MCF 10A (cell line): Measurements from ENCODE around the gene HTRA3. TPM values are rescaled to one million over a fixed set of nuclear protein-coding genes. Genes with fewer than 3 reads are reported as not detected.

ENCODE experiments used
- BruUV-seq: library from RNA; stranded (reverse); fragments of 400-500 nt; replicated peaks from 2 replicates; lab custom pipeline; 2021; lab: Mats Ljungman, UMichigan
- CTCF ChIA-PET: fragments of 300-600 bp; sonication (Branson Sonifier 250); formaldehyde crosslinking; extraction: SDS; loops from one replicate; lab custom pipeline; 2021; ENCODE audit warnings: antibody characterized with exemption, inconsistent platforms; lab: Yijun Ruan, JAX
- POLR2A ChIA-PET: fragments of 300-600, 350-650 bp; sonication (Branson Sonifier 250); formaldehyde crosslinking; extraction: SDS; loops from one replicate; lab custom pipeline; 2020; ENCODE audit warnings: antibody characterized with exemption, inconsistent platforms; lab: Yijun Ruan, JAX
- DNase-seq: peaks from one replicate; pipeline ENCODE4 v3.0.0-alpha.2; 2018; ENCODE audit not compliant: unreplicated experiment
- H3K27ac Mint-ChIP-seq: one replicate; pipeline ENCODE4 v1.8.0; 2022; ENCODE audit warnings: mild to moderate bottlenecking, low read depth, mixed read lengths; ENCODE audit not compliant: unreplicated experiment
- H3K27me3 Mint-ChIP-seq: one replicate; pipeline ENCODE4 v1.8.0; 2022; ENCODE audit warnings: mixed read lengths; ENCODE audit not compliant: insufficient read depth, unreplicated experiment
- H3K36me3 Mint-ChIP-seq: one replicate; pipeline ENCODE4 v1.8.0; 2022; ENCODE audit warnings: mild to moderate bottlenecking, moderate library complexity, mixed read lengths; ENCODE audit not compliant: insufficient read depth, unreplicated experiment
- H3K4me1 Mint-ChIP-seq: one replicate; pipeline ENCODE4 v1.8.0; 2022; ENCODE audit warnings: mixed read lengths; ENCODE audit not compliant: insufficient read depth, unreplicated experiment
- H3K4me3 Mint-ChIP-seq: one replicate; pipeline ENCODE4 v1.8.0; 2022; ENCODE audit warnings: mild to moderate bottlenecking, moderate library complexity, mixed read lengths; ENCODE audit not compliant: unreplicated experiment
- H3K9me3 Mint-ChIP-seq: one replicate; pipeline ENCODE4 v1.8.0; 2022; ENCODE audit warnings: mixed read lengths; ENCODE audit not compliant: unreplicated experiment
- CTCF ChIP-seq: fragments of 200-600 bp; IDR thresholded peaks from one replicate; pipeline ENCODE4 v1.8.0; 2022; ENCODE audit warnings: antibody characterized with exemption, mild to moderate bottlenecking; ENCODE audit not compliant: unreplicated experiment
- intact Hi-C: fragments of 100-400 bp; cut with micrococcal nuclease; formaldehyde crosslinking; loops from 2 replicates; pipeline ENCODE4 v1.14.1; 2022
- total RNA-seq: library from RNA; stranded (reverse); gene quantifications from 2 replicates; pipeline ENCODE4 v1.2.3, GENCODE V29; 2022

HTRA3 gene
- total RNA-seq, 1 experiment from 2014 or later, result not detected

DNA sequence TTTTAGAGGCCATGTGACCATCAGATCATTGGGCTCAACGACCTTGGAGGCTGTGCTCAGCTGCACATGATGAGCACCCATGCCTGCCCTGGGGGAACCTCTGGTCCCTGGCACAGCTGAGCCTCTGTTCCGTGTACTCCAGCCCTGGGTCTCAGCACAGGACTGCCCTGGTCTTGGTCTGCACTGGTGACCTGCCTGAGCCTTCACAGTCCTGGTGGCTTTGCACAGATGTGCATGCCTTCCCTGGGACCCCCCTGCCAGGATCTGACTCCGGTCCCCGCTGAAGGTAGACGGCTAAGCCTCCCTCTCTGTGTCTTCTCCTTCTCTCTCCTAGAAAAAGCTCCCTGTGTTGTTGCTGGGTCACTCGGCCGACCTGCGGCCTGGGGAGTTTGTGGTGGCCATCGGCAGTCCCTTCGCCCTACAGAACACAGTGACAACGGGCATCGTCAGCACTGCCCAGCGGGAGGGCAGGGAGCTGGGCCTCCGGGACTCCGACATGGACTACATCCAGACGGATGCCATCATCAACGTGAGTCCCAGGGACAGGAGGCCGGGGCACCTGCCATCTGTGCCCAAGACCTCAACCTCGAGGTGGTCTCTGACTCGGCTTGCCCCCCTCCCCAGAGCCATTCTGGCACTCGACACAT lies 21.6 kb downstream of the HTRA3 start:
- POLR2A ChIA-PET, result no interaction called here
- no peaks in the 10 kb centered on the region for H3K4me1 Mint-ChIP-seq
- H3K36me3 Mint-ChIP-seq, result no peaks in the 10 kb centered on the region
- no peaks in the 10 kb centered on the region for H3K27me3 Mint-ChIP-seq
- no peak for TF ChIP-seq CTCF
- peaks cover 11% of the 10 kb centered on the region for H3K9me3 Mint-ChIP-seq
- DNase-seq, result no peak
- BruUV-seq, result no TSS peak
- H3K27ac Mint-ChIP-seq, result no peak overlapping the region
- intact Hi-C loops, result no loop called here
- no peak overlapping the region for H3K4me3 Mint-ChIP-seq
- CTCF ChIA-PET, result interaction anchor here (0.6 to 1.7 kb wide), 3 partner anchors 10 to 226 kb away, joined by 3 read pairs; no protein-coding TSS in a partner anchor

GRCh38 chr4:8291701-8292477 lies 22.3 kb downstream of the HTRA3 start:
- peaks cover 11% of the 10 kb centered on the region for H3K9me3 Mint-ChIP-seq
- POLR2A ChIA-PET, result no interaction called here
- no peaks in the 10 kb centered on the region for H3K27me3 Mint-ChIP-seq
- H3K4me3 Mint-ChIP-seq, result no peak overlapping the region
- DNase-seq, result no peak
- intact Hi-C loops, result no loop called here
- no peaks in the 10 kb centered on the region for H3K36me3 Mint-ChIP-seq
- TF ChIP-seq CTCF, result no peak
- BruUV-seq, result no TSS peak
- H3K27ac Mint-ChIP-seq, result no peak overlapping the region
- no peaks in the 10 kb centered on the region for H3K4me1 Mint-ChIP-seq
- CTCF ChIA-PET, result interaction anchor here (0.6 to 1.7 kb wide), 3 partner anchors 10 to 227 kb away, joined by 3 read pairs; no protein-coding TSS in a partner anchor

GRCh38 chr4:8292478-8293107 lies 23.0 kb downstream of the HTRA3 start:
- no peak for TF ChIP-seq CTCF
- Mint-ChIP-seq H3K27ac (no peak overlapping the region), H3K9me3 (peaks cover 11% of the 10 kb centered on the region), H3K4me1 (no peaks in the 10 kb centered on the region), H3K27me3 (no peaks in the 10 kb centered on the region), H3K36me3 (no peaks in the 10 kb centered on the region), H3K4me3 (no peak overlapping the region)
- ChIA-PET CTCF (interaction anchor here (1.1 kb wide), 1 partner anchor 110 kb away, joined by 3 read pairs; no protein-coding TSS in a partner anchor), POLR2A (no interaction called here)
- no TSS peak for BruUV-seq
- intact Hi-C loops, result no loop called here
- DNase-seq, result no peak
